ENCODE results near the gene CD200R1. TPM values are rescaled to one million over a fixed set of nuclear protein-coding genes. Genes with fewer than 3 reads are reported as not detected.

The CD200R1 gene, protein sequence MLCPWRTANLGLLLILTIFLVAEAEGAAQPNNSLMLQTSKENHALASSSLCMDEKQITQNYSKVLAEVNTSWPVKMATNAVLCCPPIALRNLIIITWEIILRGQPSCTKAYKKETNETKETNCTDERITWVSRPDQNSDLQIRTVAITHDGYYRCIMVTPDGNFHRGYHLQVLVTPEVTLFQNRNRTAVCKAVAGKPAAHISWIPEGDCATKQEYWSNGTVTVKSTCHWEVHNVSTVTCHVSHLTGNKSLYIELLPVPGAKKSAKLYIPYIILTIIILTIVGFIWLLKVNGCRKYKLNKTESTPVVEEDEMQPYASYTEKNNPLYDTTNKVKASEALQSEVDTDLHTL
- 0.18 TPM for total RNA-seq (ENCODE audit: unreplicated experiment)
- long read RNA-seq = 0 reads

GRCh38 chr3:112974894-112975293 is at the start of gene CD200R1:
TSS of gene CD200R1 (minus strand) at chr3:112975103. CDS start at chr3:112974857, 246 bp downstream.
- H3K36me3 Mint-ChIP-seq (ENCODE audit: low read depth, unreplicated experiment) = no peaks in the 10 kb centered on the region
- no peaks in the 10 kb centered on the region for H3K27me3 Mint-ChIP-seq (ENCODE audit: unreplicated experiment)
- H3K4me3 Mint-ChIP-seq (ENCODE audit: unreplicated experiment) = no peak within 1 kb of the TSS
- DNase-seq (ENCODE audit: low spot score) = no peak
- H3K4me1 Mint-ChIP-seq (ENCODE audit: unreplicated experiment) = no peaks in the 10 kb centered on the region
- H3K9me3 Mint-ChIP-seq (ENCODE audit: unreplicated experiment) = no peaks in the 10 kb centered on the region
- H3K27ac Mint-ChIP-seq (ENCODE audit: unreplicated experiment) = peak within 1 kb of the TSS; percentile 22
- TF ChIP-seq, protein P1, sequence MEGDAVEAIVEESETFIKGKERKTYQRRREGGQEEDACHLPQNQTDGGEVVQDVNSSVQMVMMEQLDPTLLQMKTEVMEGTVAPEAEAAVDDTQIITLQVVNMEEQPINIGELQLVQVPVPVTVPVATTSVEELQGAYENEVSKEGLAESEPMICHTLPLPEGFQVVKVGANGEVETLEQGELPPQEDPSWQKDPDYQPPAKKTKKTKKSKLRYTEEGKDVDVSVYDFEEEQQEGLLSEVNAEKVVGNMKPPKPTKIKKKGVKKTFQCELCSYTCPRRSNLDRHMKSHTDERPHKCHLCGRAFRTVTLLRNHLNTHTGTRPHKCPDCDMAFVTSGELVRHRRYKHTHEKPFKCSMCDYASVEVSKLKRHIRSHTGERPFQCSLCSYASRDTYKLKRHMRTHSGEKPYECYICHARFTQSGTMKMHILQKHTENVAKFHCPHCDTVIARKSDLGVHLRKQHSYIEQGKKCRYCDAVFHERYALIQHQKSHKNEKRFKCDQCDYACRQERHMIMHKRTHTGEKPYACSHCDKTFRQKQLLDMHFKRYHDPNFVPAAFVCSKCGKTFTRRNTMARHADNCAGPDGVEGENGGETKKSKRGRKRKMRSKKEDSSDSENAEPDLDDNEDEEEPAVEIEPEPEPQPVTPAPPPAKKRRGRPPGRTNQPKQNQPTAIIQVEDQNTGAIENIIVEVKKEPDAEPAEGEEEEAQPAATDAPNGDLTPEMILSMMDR (IDR thresholded peaks at IDR 0.05; ENCODE audit: unreplicated experiment) = no peak

GRCh38 chr3:113021471-113021870 is 46.6 kb upstream of the CD200R1 start:
- no peak for DNase-seq (ENCODE audit: low spot score)
- TF ChIP-seq, protein P1 (IDR thresholded peaks at IDR 0.05; ENCODE audit: unreplicated experiment) = no peak
- no peak overlapping the region for H3K4me3 Mint-ChIP-seq (ENCODE audit: unreplicated experiment)
- H3K27me3 Mint-ChIP-seq (ENCODE audit: unreplicated experiment) = peaks cover 15% of the 10 kb centered on the region
- peaks cover 2% of the 10 kb centered on the region for H3K36me3 Mint-ChIP-seq (ENCODE audit: low read depth, unreplicated experiment)
- peaks cover 27% of the 10 kb centered on the region for H3K4me1 Mint-ChIP-seq (ENCODE audit: unreplicated experiment)
- no peaks in the 10 kb centered on the region for H3K9me3 Mint-ChIP-seq (ENCODE audit: unreplicated experiment)
- H3K27ac Mint-ChIP-seq (ENCODE audit: unreplicated experiment) = no peak overlapping the region

DNA sequence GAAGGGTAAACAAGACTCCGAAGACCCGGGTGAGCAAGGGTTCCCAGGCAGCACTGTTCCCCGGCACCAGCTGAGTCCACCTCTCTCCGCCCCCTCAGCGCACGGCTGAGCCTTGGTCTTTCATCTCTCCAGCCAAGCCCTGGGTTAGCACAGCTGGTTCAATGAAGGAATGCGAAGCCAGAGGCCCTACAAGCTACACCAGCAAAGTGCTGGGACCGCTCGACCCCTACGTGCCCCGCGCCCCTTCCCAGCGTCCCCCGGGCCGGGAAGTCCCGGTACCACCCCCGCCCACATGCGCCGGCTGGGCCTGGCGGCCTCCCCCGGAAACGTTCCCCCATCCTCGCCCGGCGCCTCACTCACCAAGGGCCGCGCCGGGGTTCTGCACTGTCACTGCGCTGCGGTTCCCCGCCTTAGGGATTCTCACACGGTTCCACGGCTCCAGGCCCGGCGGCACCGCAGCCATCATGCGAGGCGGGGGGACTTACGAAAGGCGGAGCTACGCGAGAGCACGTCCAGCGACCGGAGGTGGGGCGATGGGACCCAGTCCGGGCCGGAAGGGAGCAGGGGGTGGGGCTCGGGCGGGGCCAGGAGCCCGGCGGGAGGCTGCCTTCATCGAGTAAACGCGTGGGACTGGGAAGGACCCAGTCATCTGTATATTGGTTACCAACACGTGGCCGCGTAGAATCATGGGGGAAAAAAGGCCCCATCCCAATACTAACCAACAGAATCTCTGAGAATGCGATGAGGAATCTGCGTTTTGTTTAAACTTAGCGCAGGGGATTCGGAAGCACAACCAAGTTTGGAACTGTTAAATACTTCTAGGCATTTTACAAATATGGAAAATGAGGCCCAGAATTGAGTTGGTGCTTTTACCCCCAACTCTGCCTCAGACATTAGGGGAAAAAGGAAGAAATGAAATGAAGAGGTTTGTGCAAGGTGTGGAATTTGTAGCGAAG is 44.6 kb upstream of the CD200R1 start:
- no peaks in the 10 kb centered on the region for H3K9me3 Mint-ChIP-seq (ENCODE audit: unreplicated experiment)
- peaks cover 10% of the 10 kb centered on the region for H3K36me3 Mint-ChIP-seq (ENCODE audit: low read depth, unreplicated experiment)
- peak overlapping the region; percentile 93 for H3K27ac Mint-ChIP-seq (ENCODE audit: unreplicated experiment)
- peak; percentile 78 for DNase-seq (ENCODE audit: low spot score)
- peak overlapping the region; percentile 93 for H3K4me3 Mint-ChIP-seq (ENCODE audit: unreplicated experiment)
- peaks cover 27% of the 10 kb centered on the region for H3K4me1 Mint-ChIP-seq (ENCODE audit: unreplicated experiment)
- TF ChIP-seq, protein P1 (IDR thresholded peaks at IDR 0.05; ENCODE audit: unreplicated experiment) = no peak
- peaks cover 15% of the 10 kb centered on the region for H3K27me3 Mint-ChIP-seq (ENCODE audit: unreplicated experiment)

DNA sequence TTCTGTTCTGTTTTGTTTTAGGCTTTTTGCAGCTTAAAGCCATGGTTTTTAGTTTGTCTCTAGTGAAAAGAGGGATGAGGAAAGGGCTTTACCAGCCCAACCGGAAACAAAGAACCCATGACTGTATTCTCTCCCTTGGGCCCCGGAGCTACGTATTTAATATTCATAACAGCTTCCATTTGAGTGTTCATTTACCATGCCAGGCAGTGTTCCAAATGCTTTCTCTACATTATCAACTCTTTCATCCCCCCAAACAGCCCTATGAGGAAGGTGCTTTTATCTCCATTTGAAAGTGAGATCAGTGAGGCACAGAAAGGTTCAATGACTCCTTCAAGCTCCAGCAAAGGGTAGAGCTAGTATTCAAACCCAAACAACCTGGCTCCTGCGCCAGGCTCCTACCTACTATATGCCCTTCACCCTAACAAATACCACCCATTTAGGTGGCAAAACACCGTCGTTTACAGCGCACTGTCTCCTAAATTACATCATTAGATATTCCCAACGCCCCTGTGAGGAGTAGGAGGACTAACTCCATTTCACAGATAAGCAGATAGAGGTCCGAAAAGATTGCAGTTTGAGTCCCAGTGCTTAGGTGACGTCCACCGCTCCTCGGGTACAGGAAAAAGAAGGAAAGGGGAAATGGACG is 43.8 kb upstream of the CD200R1 start:
- Mint-ChIP-seq H3K36me3 (ENCODE audit: low read depth, unreplicated experiment) (peaks cover 12% of the 10 kb centered on the region), H3K4me3 (ENCODE audit: unreplicated experiment) (peak overlapping the region; percentile 93), H3K4me1 (ENCODE audit: unreplicated experiment) (peaks cover 27% of the 10 kb centered on the region), H3K27me3 (ENCODE audit: unreplicated experiment) (peaks cover 12% of the 10 kb centered on the region), H3K9me3 (ENCODE audit: unreplicated experiment) (no peaks in the 10 kb centered on the region), H3K27ac (ENCODE audit: unreplicated experiment) (peak overlapping the region; percentile 93)
- TF ChIP-seq, protein P1 (IDR thresholded peaks at IDR 0.05; ENCODE audit: unreplicated experiment) = no peak
- DNase-seq (ENCODE audit: low spot score) = no peak
